Keratinocyte (primary cell): ENCODE results near the gene DGKI. TPM values are rescaled to one million over a fixed set of nuclear protein-coding genes. Genes with fewer than 3 reads are reported as not detected.

Experiments
- DNase-seq: peaks from one replicate; pipeline ENCODE4 v3.0.0-alpha.2; 2011; ENCODE audit warnings: low read depth, missing footprints, low spot score
- FAIRE-seq: peaks from 2 replicates; lab custom pipeline; 2011; peaks lifted over from hg19 to GRCh38; lab: Jason Lieb, UNC
- H2AFZ ChIP-seq: 2 replicates; pipeline ENCODE4 v1.6.0; 2012; ENCODE audit warnings: low read length, control low read depth, inconsistent platforms; ENCODE audit not compliant: control insufficient read depth
- H3K27ac ChIP-seq: 2 replicates; pipeline ENCODE4 v1.5.1; 2011; ENCODE audit warnings: low read length; ENCODE audit not compliant: control insufficient read depth, insufficient read depth
- H3K27me3 ChIP-seq: 3 replicates; pipeline ENCODE4 v1.6.0; 2011; ENCODE audit warnings: low read length; ENCODE audit not compliant: control insufficient read depth, insufficient read depth; ENCODE audit errors: extremely low read depth
- H3K36me3 ChIP-seq, 2 experiments: 2 replicates in 1 of 2; 3 replicates in 1 of 2; pipeline ENCODE4 v1.5.1; 2011; ENCODE audit warnings: low read length in 2 of 2, mild to moderate bottlenecking in 1 of 2; ENCODE audit not compliant: control insufficient read depth in 2 of 2, insufficient read depth in 2 of 2; ENCODE audit errors: extremely low read depth in 1 of 2
- H3K4me1 ChIP-seq: 3 replicates; pipeline ENCODE4 v1.5.1; 2011; ENCODE audit warnings: low read length; ENCODE audit not compliant: control insufficient read depth, insufficient read depth; ENCODE audit errors: extremely low read depth
- H3K4me2 ChIP-seq: 3 replicates; pipeline ENCODE4 v1.6.0; 2011; ENCODE audit warnings: low read depth, low read length; ENCODE audit not compliant: control insufficient read depth, insufficient read depth; ENCODE audit errors: extremely low read depth
- H3K4me3 ChIP-seq, 3 experiments: fragments of 200-600 bp in 1 of 3; sonication (generic) in 1 of 3; 2 replicates in 2 of 3; 3 replicates in 1 of 3; pipeline ENCODE4 v1.5.1; 2011 to 2016; ENCODE audit warnings: low read length in 3 of 3, mild to moderate bottlenecking in 3 of 3, control low read depth in 2 of 3, inconsistent platforms in 1 of 3, low read depth in 1 of 3, mixed read lengths in 1 of 3, mixed run types in 1 of 3, moderate library complexity in 1 of 3; ENCODE audit not compliant: control insufficient read depth in 2 of 3, insufficient read depth in 2 of 3; ENCODE audit errors: extremely low read depth in 1 of 3
- H3K79me2 ChIP-seq: 2 replicates; pipeline ENCODE4 v1.6.0; 2012; ENCODE audit warnings: low read length; ENCODE audit not compliant: control insufficient read depth, insufficient read depth
- H3K9ac ChIP-seq: 3 replicates; pipeline ENCODE4 v1.6.0; 2011; ENCODE audit warnings: low read length; ENCODE audit not compliant: control insufficient read depth, insufficient read depth; ENCODE audit errors: extremely low read depth
- H3K9me1 ChIP-seq: 3 replicates; pipeline ENCODE4 v1.6.0; 2011; ENCODE audit warnings: low read length; ENCODE audit not compliant: control insufficient read depth, insufficient read depth; ENCODE audit errors: extremely low read depth
- H3K9me3 ChIP-seq: 2 replicates; pipeline ENCODE4 v1.5.1; 2012; ENCODE audit warnings: low read depth, low read length; ENCODE audit not compliant: control insufficient read depth
- H4K20me1 ChIP-seq: 3 replicates; pipeline ENCODE4 v1.6.0; 2011; ENCODE audit warnings: low read length; ENCODE audit not compliant: control insufficient read depth, insufficient read depth; ENCODE audit errors: extremely low read depth
- EZH2 ChIP-seq: IDR thresholded peaks from one replicate; pipeline ENCODE4 v1.6.1; 2012; ENCODE audit warnings: inconsistent platforms, mild to moderate bottlenecking, low read length, moderate library complexity
- dilution Hi-C: fragments of 300-500 bp; cut with MboI; formaldehyde crosslinking; loops from one replicate; pipeline ENCODE4 v1.7.0; 2020; ENCODE audit warnings: low sequenced_read_pairs; ENCODE audit not compliant: extremely low pct_ligation_motif_present
- polyA plus RNA-seq, 5 experiments: library from polyadenylated mRNA; depleted of rRNA in 3 of 5; stranded (reverse) in 3 of 5; stranded (forward) in 1 of 5; unstranded in 1 of 5; fragments of >200 nt; gene quantifications; 1 replicate in 1 of 5; 2 replicates in 3 of 5; 3 replicates in 1 of 5; pipeline versions ENCODE4 v1.2.1 to v1.2.3, GENCODE V29; 2011 to 2012; ENCODE audit warnings: missing spikeins in 2 of 5, low read depth in 1 of 5, low replicate concordance in 1 of 5
- TF ChIP-seq, protein P1 (sequence below), 3 experiments: IDR thresholded peaks in 1 of 3; conservative IDR thresholded peaks in 1 of 3; optimal IDR thresholded peaks in 1 of 3; 2 replicates in 2 of 3; 3 replicates in 1 of 3; pipeline versions ENCODE3 to v1.5.1; 2011; ENCODE audit warnings: low read length in 3 of 3, mild to moderate bottlenecking in 3 of 3, moderate library complexity in 2 of 3, control low read depth in 1 of 3, inconsistent platforms in 1 of 3; ENCODE audit not compliant: insufficient read depth in 2 of 3; ENCODE audit errors: extremely low read depth in 1 of 3

DGKI gene
- polyA plus RNA-seq, 1 donor (not counting 4 experiments of a cell fraction or from before 2014, with no cell fraction given) = 0.14 TPM

DNA sequence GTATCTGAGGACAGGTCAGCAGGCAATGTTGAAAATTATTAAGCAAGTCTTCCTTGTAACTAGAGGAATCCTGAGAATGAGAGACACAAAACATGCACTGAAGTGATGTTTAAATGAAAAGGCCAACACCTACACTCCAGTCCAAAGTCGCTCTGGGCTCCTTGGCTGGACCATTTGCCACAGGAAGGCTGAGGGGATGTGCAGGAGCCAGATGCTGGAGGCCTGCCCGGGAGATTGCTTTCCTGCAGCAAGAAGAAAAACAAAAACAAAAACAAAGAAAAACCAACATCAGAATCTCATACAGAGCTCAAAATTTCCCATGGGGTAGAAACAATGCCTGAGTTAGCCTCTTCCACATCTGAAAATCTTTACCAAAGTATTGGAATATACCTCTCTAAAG, 157.0 kb downstream of the DGKI start:
- H3K27ac ChIP-seq = no peak overlapping the region
- no peak overlapping the region for H3K4me2 ChIP-seq
- no peaks in the 10 kb centered on the region for H3K79me2 ChIP-seq
- no peak for DNase-seq
- no peaks in the 10 kb centered on the region for H3K9me1 ChIP-seq
- H3K9me3 ChIP-seq = no peaks in the 10 kb centered on the region
- dilution Hi-C loops = no loop called here
- TF ChIP-seq EZH2 = no peak
- TF ChIP-seq, protein P1, sequence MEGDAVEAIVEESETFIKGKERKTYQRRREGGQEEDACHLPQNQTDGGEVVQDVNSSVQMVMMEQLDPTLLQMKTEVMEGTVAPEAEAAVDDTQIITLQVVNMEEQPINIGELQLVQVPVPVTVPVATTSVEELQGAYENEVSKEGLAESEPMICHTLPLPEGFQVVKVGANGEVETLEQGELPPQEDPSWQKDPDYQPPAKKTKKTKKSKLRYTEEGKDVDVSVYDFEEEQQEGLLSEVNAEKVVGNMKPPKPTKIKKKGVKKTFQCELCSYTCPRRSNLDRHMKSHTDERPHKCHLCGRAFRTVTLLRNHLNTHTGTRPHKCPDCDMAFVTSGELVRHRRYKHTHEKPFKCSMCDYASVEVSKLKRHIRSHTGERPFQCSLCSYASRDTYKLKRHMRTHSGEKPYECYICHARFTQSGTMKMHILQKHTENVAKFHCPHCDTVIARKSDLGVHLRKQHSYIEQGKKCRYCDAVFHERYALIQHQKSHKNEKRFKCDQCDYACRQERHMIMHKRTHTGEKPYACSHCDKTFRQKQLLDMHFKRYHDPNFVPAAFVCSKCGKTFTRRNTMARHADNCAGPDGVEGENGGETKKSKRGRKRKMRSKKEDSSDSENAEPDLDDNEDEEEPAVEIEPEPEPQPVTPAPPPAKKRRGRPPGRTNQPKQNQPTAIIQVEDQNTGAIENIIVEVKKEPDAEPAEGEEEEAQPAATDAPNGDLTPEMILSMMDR (optimal IDR thresholded peaks at IDR 0.05 in 1 of 3, IDR thresholded peaks at IDR 0.05 in 1 of 3, conservative IDR thresholded peaks at IDR 0.05 in 1 of 3; ENCODE audit: extremely low read depth in 1 of 3, insufficient read depth in 2 of 3, low read length in 3 of 3) = no peak
- H3K4me1 ChIP-seq = no peaks in the 10 kb centered on the region
- no peaks in the 10 kb centered on the region for H3K27me3 ChIP-seq
- H2AFZ ChIP-seq = no peak overlapping the region
- H4K20me1 ChIP-seq = no peaks in the 10 kb centered on the region
- H3K36me3 ChIP-seq = no peaks in the 10 kb centered on the region
- H3K9ac ChIP-seq = no peak overlapping the region
- H3K4me3 ChIP-seq = no peak overlapping the region
- no peak for FAIRE-seq

DNA sequence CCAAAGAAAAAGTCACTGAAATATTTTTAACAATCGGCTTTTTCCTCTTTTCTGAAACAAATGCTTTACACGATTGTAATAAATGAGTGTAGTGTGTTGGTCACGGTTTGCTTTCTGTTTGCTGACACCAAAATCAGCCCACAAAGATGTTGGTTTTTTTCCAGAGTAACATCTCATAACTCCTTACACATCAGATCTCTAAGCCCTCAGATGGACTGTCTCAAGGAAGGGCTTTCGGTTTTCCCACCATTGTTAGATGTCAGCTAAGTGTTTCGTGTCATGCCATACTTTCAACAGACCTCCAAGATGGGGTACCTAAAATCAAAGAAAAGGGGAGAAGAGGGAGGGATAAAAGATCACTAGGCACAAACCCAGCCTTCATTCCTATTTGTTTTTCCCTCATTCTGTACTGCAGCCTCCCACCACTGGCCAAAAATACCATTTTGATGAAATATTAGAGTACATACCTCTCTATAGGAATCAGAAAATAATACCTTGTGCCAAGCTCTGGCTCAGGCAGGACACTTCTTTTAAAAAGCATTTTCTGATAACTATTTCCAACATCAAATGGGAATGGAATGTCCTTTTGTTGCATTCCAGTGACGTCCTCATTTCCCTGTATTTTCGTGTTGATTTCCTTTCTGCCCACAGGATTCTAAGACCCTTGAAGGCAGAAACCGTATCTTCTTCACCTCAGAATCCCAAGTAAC, 159.1 kb downstream of the DGKI start:
- Histone ChIP-seq H3K4me3 (no peak overlapping the region), H3K4me1 (no peaks in the 10 kb centered on the region), H3K9me3 (no peaks in the 10 kb centered on the region), H3K27ac (no peak overlapping the region), H3K9me1 (no peaks in the 10 kb centered on the region), H3K27me3 (no peaks in the 10 kb centered on the region), H2AFZ (no peak overlapping the region), H3K79me2 (no peaks in the 10 kb centered on the region), H3K9ac (no peak overlapping the region), H4K20me1 (no peaks in the 10 kb centered on the region), H3K36me3 (no peaks in the 10 kb centered on the region), H3K4me2 (no peak overlapping the region)
- dilution Hi-C loops = no loop called here
- no peak for DNase-seq
- no peak for TF ChIP-seq EZH2
- TF ChIP-seq, protein P1 (optimal IDR thresholded peaks at IDR 0.05 in 1 of 3, IDR thresholded peaks at IDR 0.05 in 1 of 3, conservative IDR thresholded peaks at IDR 0.05 in 1 of 3; ENCODE audit: extremely low read depth in 1 of 3, insufficient read depth in 2 of 3, low read length in 3 of 3) = no peak
- no peak for FAIRE-seq
